Heart right ventricle (tissue), 16 donors: ENCODE data around the gene CHD9NB. TPM values are rescaled to one million over a fixed set of nuclear protein-coding genes. Genes with fewer than 3 reads are reported as not detected.
A peak's percentile ranks its signal among the peaks of the same experiment; 100 is the strongest.
"Not testable (repeated sequence)": the region's sequence is repeated elsewhere in the genome, so short reads cannot be mapped to it uniquely, and the experiment has no call there.

Source experiments
- ATAC-seq, 8 donors: fragments of 200-7000 bp; cut with Tn5 transposase; one replicate each; pipeline ENCODE4 v1.9.1; 2020; ENCODE audit warnings: mild to moderate bottlenecking in 8 of 8, moderate library complexity in 8 of 8, moderate number of reproducible peaks in 1 of 8
- DNase-seq, 2 donors: peaks; one replicate each; pipeline ENCODE4 v3.0.0-alpha.2; 2020
- H3K27ac ChIP-seq, 10 donors: fragments of 200-600 bp; sonication (generic) in 2 of 10; one replicate each; pipeline versions ENCODE4 v1.5.0 to v1.8.0; 2020 to 2022; ENCODE audit warnings: mild to moderate bottlenecking in 3 of 10
- H3K27me3 ChIP-seq, 7 donors: fragments of 200-600 bp; one replicate each; pipeline ENCODE4 v1.8.0; 2021 to 2022; ENCODE audit warnings: mild to moderate bottlenecking in 2 of 7
- H3K36me3 ChIP-seq, 9 donors: fragments of 200-600 bp; sonication (generic) in 1 of 9; one replicate each; pipeline versions ENCODE4 v1.5.0 to v1.8.0; 2020 to 2022; ENCODE audit warnings: mild to moderate bottlenecking in 2 of 9
- H3K4me1 ChIP-seq, 9 donors: fragments of 200-600 bp; sonication (generic) in 1 of 9; one replicate each; pipeline versions ENCODE4 v1.5.0 to v1.8.0; 2020 to 2022; ENCODE audit warnings: mild to moderate bottlenecking in 4 of 9
- H3K4me3 ChIP-seq, 10 donors: fragments of 200-600 bp; sonication (generic) in 2 of 10; one replicate each; pipeline versions ENCODE4 v1.5.0 to v1.8.0; 2020 to 2022; ENCODE audit warnings: mild to moderate bottlenecking in 7 of 10, moderate library complexity in 2 of 10
- H3K9me3 ChIP-seq, 11 donors: fragments of 200-600 bp in 10 of 11; sonication (generic) in 2 of 11; one replicate each; pipeline versions ENCODE4 v1.5.0 to v1.8.0; 2013 to 2022; ENCODE audit warnings: mild to moderate bottlenecking in 2 of 11, control low read depth in 1 of 11, moderate library complexity in 1 of 11
- CTCF ChIP-seq, 9 donors: fragments of 200-600 bp; sonication (generic) in 2 of 9; IDR thresholded peaks; one replicate each; pipeline versions ENCODE4 v1.5.0 to v1.8.0; 2021 to 2022; ENCODE audit warnings: antibody characterized with exemption in 9 of 9, mild to moderate bottlenecking in 5 of 9, moderate library complexity in 1 of 9
- WGBS, 2 donors: extraction: QIAGEN DNeasy Blood & Tissue Kit; methylation state at CpG; one replicate each; pipeline ENCODE4 v1.1.7; 2013; ENCODE audit warnings: inconsistent platforms in 1 of 2; 5-methylcytosine and 5-hydroxymethylcytosine counted together
- intact Hi-C, 10 donors: fragments of 100-400 bp; cut with DNase I; formaldehyde crosslinking; loops; one replicate each; pipeline versions ENCODE4 v1.11.1 to v1.14.2; 2022
- polyA plus RNA-seq, 2 donors: library from polyadenylated mRNA; stranded (reverse); fragments of 200-250 nt; gene quantifications; one replicate each; pipeline ENCODE4 v1.2.3, GENCODE V29; 2013
- total RNA-seq, 10 donors: library from RNA; stranded (reverse); fragmentation: NEBNext Ultra II Directional in 3 of 10; extraction: Animal tissue kit (Norgen Biotek cat#: 25700) in 3 of 10; gene quantifications; one replicate each; pipeline versions ENCODE4 v1.2.1 to v1.2.4, GENCODE V29; 2021 to 2023
- donor health status: Arrhythmogenic right ventricular cardiomyopathy.
- donor health status: ischemic (EF 13 %, LVEDD 7.1; RV severe dilation, severe dysfunction).
- donor health status: healthy with polysubstance abuse.
- donor health status: DM: no; HTN: yes; CAD: no.
- donor health status: DM: no; HTN: no; CAD: no.
- donor health status: ischemic (EF 25% LVEDD 6.9; RV normal size, moderate dysfunction).
- donor health status: ischemic (EF 25% LVEDD 5.7; RV mildly dilated, moderate dysfunction).
- donor health status: healthy.
- donor health status: DM: yes; HTN: yes; CAD: no.
- donor health status: Ischemic cardiomyopathy.
- donor health status: ischemic (EF 35%, LVEDD 5.7; RV mildly dilated, moderate dysfunction).
- donor health status: nonischemic (EF 11% LVEDD 7.7; RV severe dilation, severe dysfunction).
- donor health status: DM: yes; HTN: yes; CAD: no.
- donor health status: PGD.
- donor health status: ischemic (EF 29% LVEDD 5.4; RV normal size, mild dysfunction).
- donor health status: nonischemic (EF 23%, LVEDD 6.1; RV moderate dilation, normal function).

Gene CHD9NB
- total and polyA plus RNA-seq, 12 donors: 0.17 to 1.5 (median 0.51) TPM; not detected in 2

GRCh38 chr16:53041320-53042051 lies 11.2 kb downstream of the CHD9NB start:
- H3K36me3 ChIP-seq: no peaks in the 10 kb centered on the region
- ATAC-seq: peak; percentile 87 to 95 (median 92)
- peak overlapping the region in 6 of 10 donors; percentile 4 to 44 (median 32) for H3K4me3 ChIP-seq
- peak; percentile 86 to 90 for DNase-seq
- no peak for TF ChIP-seq CTCF (IDR thresholded peaks at IDR 0.05)
- H3K27ac ChIP-seq: peak overlapping the region in 9 of 10 donors; percentile 53 to 85 (median 74)
- H3K27me3 ChIP-seq: peaks cover 0 to 24% (median 5%) of the 10 kb centered on the region in 7 donors
- H3K4me1 ChIP-seq: peaks cover 4 to 42% (median 23%) of the 10 kb centered on the region in 9 donors
- no peaks in the 10 kb centered on the region for H3K9me3 ChIP-seq
- 24 to 26% methylated on average over 4 of the region's 4 CpGs for WGBS, 2 donors
- intact Hi-C loops: no loop called here

GRCh38 chr16:53040788-53041187 lies 11.9 kb downstream of the CHD9NB start:
- peak overlapping the region in 9 of 10 donors; percentile 44 to 85 (median 70) for H3K27ac ChIP-seq
- no peak overlapping the region for H3K4me3 ChIP-seq
- no peaks in the 10 kb centered on the region for H3K9me3 ChIP-seq
- intact Hi-C loops: no loop called here
- DNase-seq (no peak), ATAC-seq (no peak)
- H3K36me3 ChIP-seq: no peaks in the 10 kb centered on the region
- no peak for TF ChIP-seq CTCF (IDR thresholded peaks at IDR 0.05)
- WGBS, 2 donors: 80 to 94% methylated on average over 1 of the region's 1 CpG
- peaks cover 0 to 21% (median 5%) of the 10 kb centered on the region in 7 donors for H3K27me3 ChIP-seq
- peaks cover 4 to 42% (median 23%) of the 10 kb centered on the region in 9 donors for H3K4me1 ChIP-seq

GRCh38 chr16:53036711-53037110 lies 16.0 kb downstream of the CHD9NB start:
- intact Hi-C loops: loop anchor here in 1 of 10 donors (10.0 kb wide), 1 partner anchor 62 kb away; no protein-coding TSS in a partner anchor
- not testable (repeated sequence) for H3K27me3 ChIP-seq, H3K36me3 ChIP-seq, DNase-seq, H3K4me3 ChIP-seq, H3K27ac ChIP-seq, ATAC-seq
- Histone ChIP-seq H3K4me1 (peaks cover 0 to 15% (median 7%) of the 10 kb centered on the region in 9 donors), H3K9me3 (peaks cover 0 to 13% (median 0%) of the 10 kb centered on the region in 11 donors)
- WGBS, 2 donors: 66 to 83% methylated on average over 6 of the region's 6 CpGs

GRCh38 chr16:53036066-53036465 lies 16.6 kb downstream of the CHD9NB start:
- DNase-seq (no peak), ATAC-seq (no peak)
- Histone ChIP-seq H3K27me3 (no peaks in the 10 kb centered on the region), H3K9me3 (peaks cover 0 to 13% (median 0%) of the 10 kb centered on the region in 11 donors), H3K36me3 (no peaks in the 10 kb centered on the region), H3K4me3 (no peak overlapping the region), H3K4me1 (peaks cover 0 to 8% (median 2%) of the 10 kb centered on the region in 9 donors), H3K27ac (no peak overlapping the region)
- TF ChIP-seq CTCF (IDR thresholded peaks at IDR 0.05): no peak
- intact Hi-C loops: loop anchor here in 1 of 10 donors (10.0 kb wide), 1 partner anchor 61 kb away; no protein-coding TSS in a partner anchor
- 89 to 95% methylated on average over 6 of the region's 6 CpGs for WGBS, 2 donors
